ENCODE results near the gene PFKFB4. TPM values are rescaled to one million over a fixed set of nuclear protein-coding genes. Genes with fewer than 3 reads are reported as not detected.

Gene PFKFB4
- total and polyA plus RNA-seq, 9 of the 15 experiments (the other 6 are each of a cell fraction or from before 2014, with no cell fraction given) = 0.92 to 56.3 (median 13.5) TPM

DNA sequence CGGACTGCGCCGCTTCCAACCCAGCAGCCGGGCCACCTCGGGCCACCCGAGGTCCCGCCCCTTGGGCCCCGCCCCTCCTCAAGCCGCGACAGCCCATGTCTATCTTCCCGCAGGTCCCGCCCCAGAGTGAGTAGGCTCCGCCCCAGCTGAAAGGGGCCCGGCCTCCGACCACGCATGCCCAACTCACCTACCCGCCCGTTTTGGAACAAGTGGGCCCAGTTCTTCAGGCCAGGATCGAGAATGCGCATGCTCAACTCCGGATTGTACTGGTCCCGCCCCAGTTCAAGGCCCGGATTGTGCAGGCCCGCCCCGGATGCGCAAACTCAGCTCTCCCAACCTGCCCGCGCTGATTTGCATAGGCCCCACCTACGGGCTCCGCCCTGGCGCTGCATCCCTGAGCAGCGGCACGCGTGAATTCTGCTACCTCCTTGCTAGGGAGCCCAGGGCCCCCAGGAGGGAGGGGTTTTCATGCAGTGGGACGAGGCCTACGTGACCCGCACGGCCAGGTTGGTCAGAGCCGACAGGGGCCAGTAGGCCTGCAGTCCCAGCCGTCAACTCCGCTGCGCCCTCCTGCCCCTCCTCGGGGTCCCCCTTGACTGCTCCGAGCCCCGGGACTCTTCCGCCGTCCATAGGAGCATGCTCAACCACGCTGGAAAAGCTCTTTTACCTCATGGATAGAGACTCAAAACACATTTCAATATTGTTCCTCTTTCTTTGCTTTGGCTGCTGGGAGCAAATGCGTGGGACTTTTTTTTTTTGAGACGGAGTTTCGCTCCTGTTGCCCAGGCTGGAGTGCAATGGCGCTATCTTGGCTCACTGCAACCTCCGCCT is at the start of gene PFKFB4 (continued):
- TF ChIP-seq ETV5 (CRISPR knock-in tag; IDR thresholded peaks at IDR 0.05; ENCODE audit: low read depth) (peak; percentile 63; the same call in 1 of the 2 replicates), HDAC1 (IDR thresholded peaks at IDR 0.05) (peak in 1 of 2 experiments; percentile 70; a peak in 1 of 4 replicates), TGIF2 (CRISPR knock-in tag; IDR thresholded peaks at IDR 0.05) (no peak), RB1 (IDR thresholded peaks at IDR 0.05; ENCODE audit: low read depth) (0 out of 2 replicates have a peak, but pooled peaks have one; percentile 11), ZNF384 (IDR thresholded peaks at IDR 0.05; ENCODE audit: low read depth, low read length) (0 out of 2 replicates have a peak, but pooled peaks have one; percentile 11), HNRNPLL (IDR thresholded peaks at IDR 0.05; ENCODE audit: low read depth, low read length, poor library complexity, severe bottlenecking) (peak; percentile 51), ZNF282 (CRISPR knock-in tag; IDR thresholded peaks at IDR 0.05) (no peak), SUPT5H (IDR thresholded peaks at IDR 0.05) (peak; percentile 24; the same call in 1 of the 2 replicates), POLR2A (conservative IDR thresholded peaks at IDR 0.05) (peak; percentile 69), SMAD2 (IDR thresholded peaks at IDR 0.05; ENCODE audit: low read depth, low read length) (no peak), POLR2B (IDR thresholded peaks at IDR 0.05; ENCODE audit: low read depth, partially characterized antibody) (peak; percentile 49), NRF1 (conservative IDR thresholded peaks at IDR 0.05 in 1 of 2, IDR thresholded peaks at IDR 0.05 in 1 of 2) (peak; percentile 99), RBBP5 (IDR thresholded peaks at IDR 0.05; ENCODE audit: borderline replicate concordance, insufficient read depth, low read length, poor library complexity, severe bottlenecking) (peak; percentile 26), MAFK (IDR thresholded peaks at IDR 0.05; ENCODE audit: low read length) (no peak), SRF (CRISPR knock-in tag; IDR thresholded peaks at IDR 0.05) (peak in 1 of 2 experiments; percentile 62; a peak in 2 of 4 replicates), MAZ (CRISPR knock-in tag; conservative IDR thresholded peaks at IDR 0.05 in 1 of 2, IDR thresholded peaks at IDR 0.05 in 1 of 2) (peak; percentile 53 to 70), BHLHE40 (IDR thresholded peaks at IDR 0.05; ENCODE audit: low read length) (peak; percentile 95), SRSF3 (IDR thresholded peaks at IDR 0.05; ENCODE audit: insufficient read depth, low read length) (no peak)
- TF ChIP-seq, protein P1, sequence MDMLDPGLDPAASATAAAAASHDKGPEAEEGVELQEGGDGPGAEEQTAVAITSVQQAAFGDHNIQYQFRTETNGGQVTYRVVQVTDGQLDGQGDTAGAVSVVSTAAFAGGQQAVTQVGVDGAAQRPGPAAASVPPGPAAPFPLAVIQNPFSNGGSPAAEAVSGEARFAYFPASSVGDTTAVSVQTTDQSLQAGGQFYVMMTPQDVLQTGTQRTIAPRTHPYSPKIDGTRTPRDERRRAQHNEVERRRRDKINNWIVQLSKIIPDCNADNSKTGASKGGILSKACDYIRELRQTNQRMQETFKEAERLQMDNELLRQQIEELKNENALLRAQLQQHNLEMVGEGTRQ (CRISPR knock-in tag; IDR thresholded peaks at IDR 0.05) = no peak
- TF ChIP-seq, protein P2, sequence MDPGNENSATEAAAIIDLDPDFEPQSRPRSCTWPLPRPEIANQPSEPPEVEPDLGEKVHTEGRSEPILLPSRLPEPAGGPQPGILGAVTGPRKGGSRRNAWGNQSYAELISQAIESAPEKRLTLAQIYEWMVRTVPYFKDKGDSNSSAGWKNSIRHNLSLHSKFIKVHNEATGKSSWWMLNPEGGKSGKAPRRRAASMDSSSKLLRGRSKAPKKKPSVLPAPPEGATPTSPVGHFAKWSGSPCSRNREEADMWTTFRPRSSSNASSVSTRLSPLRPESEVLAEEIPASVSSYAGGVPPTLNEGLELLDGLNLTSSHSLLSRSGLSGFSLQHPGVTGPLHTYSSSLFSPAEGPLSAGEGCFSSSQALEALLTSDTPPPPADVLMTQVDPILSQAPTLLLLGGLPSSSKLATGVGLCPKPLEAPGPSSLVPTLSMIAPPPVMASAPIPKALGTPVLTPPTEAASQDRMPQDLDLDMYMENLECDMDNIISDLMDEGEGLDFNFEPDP (CRISPR knock-in tag; IDR thresholded peaks at IDR 0.05) = no peak
- TF ChIP-seq, protein P3, sequence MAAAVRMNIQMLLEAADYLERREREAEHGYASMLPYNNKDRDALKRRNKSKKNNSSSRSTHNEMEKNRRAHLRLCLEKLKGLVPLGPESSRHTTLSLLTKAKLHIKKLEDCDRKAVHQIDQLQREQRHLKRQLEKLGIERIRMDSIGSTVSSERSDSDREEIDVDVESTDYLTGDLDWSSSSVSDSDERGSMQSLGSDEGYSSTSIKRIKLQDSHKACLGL (CRISPR knock-in tag; IDR thresholded peaks at IDR 0.05; ENCODE audit: borderline replicate concordance, poor library complexity, severe bottlenecking) = no peak
- TF ChIP-seq, protein P4, sequence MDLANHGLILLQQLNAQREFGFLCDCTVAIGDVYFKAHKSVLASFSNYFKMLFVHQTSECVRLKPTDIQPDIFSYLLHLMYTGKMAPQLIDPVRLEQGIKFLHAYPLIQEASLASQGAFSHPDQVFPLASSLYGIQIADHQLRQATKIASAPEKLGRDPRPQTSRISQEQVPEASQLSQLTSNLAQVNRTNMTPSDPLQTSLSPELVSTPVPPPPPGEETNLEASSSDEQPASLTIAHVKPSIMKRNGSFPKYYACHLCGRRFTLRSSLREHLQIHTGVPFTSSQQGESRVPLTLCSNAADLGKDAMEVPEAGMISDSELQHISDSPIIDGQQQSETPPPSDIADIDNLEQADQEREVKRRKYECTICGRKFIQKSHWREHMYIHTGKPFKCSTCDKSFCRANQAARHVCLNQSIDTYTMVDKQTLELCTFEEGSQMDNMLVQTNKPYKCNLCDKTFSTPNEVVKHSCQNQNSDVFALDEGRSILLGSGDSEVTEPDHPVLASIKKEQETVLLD (IDR thresholded peaks at IDR 0.05) = peak; percentile 97

All from K562 (cell line).